Brain microvascular endothelial cell (primary cell): ENCODE results near the gene ZBED2.

Experiments
- DNase-seq: peaks from one replicate; pipeline ENCODE4 v3.0.0-alpha.2; 2020
- H3K27ac ChIP-seq: fragments of 250-450 bp; sonication (Bioruptor Pico); 2 replicates; pipeline ENCODE4 v1.5.1; 2020; ENCODE audit warnings: mild to moderate bottlenecking, moderate library complexity
- H3K27me3 ChIP-seq: fragments of 250-450 bp; sonication (Bioruptor Pico); replicated peaks from 2 replicates; pipeline ENCODE4 v1.5.1; 2020; ENCODE audit warnings: mild to moderate bottlenecking
- H3K36me3 ChIP-seq: fragments of 250-450 bp; sonication (Bioruptor Pico); replicated peaks from 2 replicates; pipeline ENCODE4 v1.5.1; 2020; ENCODE audit warnings: mild to moderate bottlenecking
- H3K4me3 ChIP-seq: 2 replicates; pipeline ENCODE4 v1.5.1; 2011; ENCODE audit warnings: low read depth, mild to moderate bottlenecking, control low read depth, low read length, moderate library complexity
- CTCF ChIP-seq: IDR thresholded peaks from 2 replicates; pipeline ENCODE4 v1.5.1; 2011; ENCODE audit warnings: low read depth, mild to moderate bottlenecking, moderate library complexity, low read length, control low read depth, inconsistent platforms; ENCODE audit errors: missing control alignments
- in situ Hi-C: cut with HindIII; loops from 2 replicates; pipeline ENCODE4 v1.10.0; 2017; ENCODE audit warnings: low sequenced_read_pairs, low pct_ligation_motif_present

Gene ZBED2

GRCh38 chr3:111577798-111578685 lies 17.1 kb downstream of the ZBED2 start:
- Histone ChIP-seq H3K4me3 (no peak overlapping the region), H3K36me3 (no peaks in the 10 kb centered on the region), H3K27ac (no peak overlapping the region), H3K27me3 (no peaks in the 10 kb centered on the region)
- TF ChIP-seq CTCF = peak; percentile 72
- in situ Hi-C loops = no loop called here
- DNase-seq = peak; percentile 82

GRCh38 chr3:111577113-111577512 lies 18.0 kb downstream of the ZBED2 start:
- Histone ChIP-seq H3K4me3 (no peak overlapping the region), H3K27ac (no peak overlapping the region), H3K27me3 (no peaks in the 10 kb centered on the region), H3K36me3 (no peaks in the 10 kb centered on the region)
- DNase-seq = no peak
- in situ Hi-C loops = no loop called here
- TF ChIP-seq CTCF = no peak

- Histone ChIP-seq H3K27me3 (no peaks in the 10 kb centered on the region), H3K4me3 (no peak overlapping the region), H3K27ac (no peak overlapping the region), H3K36me3 (no peaks in the 10 kb centered on the region)
- no peak for DNase-seq
- in situ Hi-C loops = no loop called here
- no peak for TF ChIP-seq CTCF
Observed at GRCh38 chr3:111571907-111572460, 23.2 kb downstream of the ZBED2 start.

GRCh38 chr3:111571282-111571681 lies 23.9 kb downstream of the ZBED2 start:
- no peak for DNase-seq
- no peak for TF ChIP-seq CTCF
- in situ Hi-C loops = no loop called here
- H3K27me3 ChIP-seq = no peaks in the 10 kb centered on the region
- H3K36me3 ChIP-seq = no peaks in the 10 kb centered on the region
- H3K4me3 ChIP-seq = no peak overlapping the region
- H3K27ac ChIP-seq = no peak overlapping the region

- DNase-seq = no peak
- in situ Hi-C loops = no loop called here
- Histone ChIP-seq H3K27ac (no peak overlapping the region), H3K4me3 (no peak overlapping the region), H3K36me3 (no peaks in the 10 kb centered on the region), H3K27me3 (no peaks in the 10 kb centered on the region)
- no peak for TF ChIP-seq CTCF
Observed at GRCh38 chr3:111570404-111571030, 24.6 kb downstream of the ZBED2 start.
